ENCODE measurements around the gene GNAS.

Gene GNAS

GRCh38 chr20:58841539-58842264, 10.8 kb upstream of the GNAS start:
- no peaks in the 10 kb centered on the region for H3K9me3 ChIP-seq (ENCODE audit: insufficient read depth, low read depth, low read length)
- no peaks in the 10 kb centered on the region for H4K20me1 ChIP-seq (ENCODE audit: insufficient read depth, low read length, poor library complexity, severe bottlenecking)
- H3K4me3 ChIP-seq (ENCODE audit: low read length, poor library complexity, severe bottlenecking) = no peak overlapping the region
- H3K79me2 ChIP-seq (ENCODE audit: insufficient read depth, low read length) = no peaks in the 10 kb centered on the region
- H3K9ac ChIP-seq (ENCODE audit: low read depth, low read length, poor library complexity, severe bottlenecking) = no peak overlapping the region
- no peaks in the 10 kb centered on the region for H3K36me3 ChIP-seq (ENCODE audit: insufficient read depth, low read length)
- H3K4me1 ChIP-seq (ENCODE audit: insufficient read depth, low read length, poor library complexity, severe bottlenecking) = no peaks in the 10 kb centered on the region
- H3K9me2 ChIP-seq (replicated peaks; ENCODE audit: low read depth, low read length) = no peaks in the 10 kb centered on the region
- TF ChIP-seq CTCF (conservative IDR thresholded peaks at IDR 0.05; ENCODE audit: low read length) (no peak), EZH2phosphoT487 (IDR thresholded peaks at IDR 0.05; ENCODE audit: borderline replicate concordance) (no peak)
- H3K27me3 ChIP-seq (ENCODE audit: insufficient read depth, low read length, poor library complexity, severe bottlenecking) = no peaks in the 10 kb centered on the region
- no peaks in the 10 kb centered on the region for H3F3A ChIP-seq (ENCODE audit: low read depth)
- no peak overlapping the region for H2AFZ ChIP-seq (ENCODE audit: low read length)
- no peak overlapping the region for H3K4me2 ChIP-seq (ENCODE audit: low read depth, low read length, poor library complexity, severe bottlenecking)

- no peaks in the 10 kb centered on the region for H3K27me3 ChIP-seq (ENCODE audit: insufficient read depth, low read length, poor library complexity, severe bottlenecking)
- no peaks in the 10 kb centered on the region for H4K20me1 ChIP-seq (ENCODE audit: insufficient read depth, low read length, poor library complexity, severe bottlenecking)
- no peak overlapping the region for H3K9ac ChIP-seq (ENCODE audit: low read depth, low read length, poor library complexity, severe bottlenecking)
- no peak for TF ChIP-seq CTCF (conservative IDR thresholded peaks at IDR 0.05; ENCODE audit: low read length)
- TF ChIP-seq EZH2phosphoT487 (IDR thresholded peaks at IDR 0.05; ENCODE audit: borderline replicate concordance) = no peak
- H3K9me3 ChIP-seq (ENCODE audit: insufficient read depth, low read depth, low read length) = no peaks in the 10 kb centered on the region
- no peaks in the 10 kb centered on the region for H3F3A ChIP-seq (ENCODE audit: low read depth)
- no peak overlapping the region for H3K4me3 ChIP-seq (ENCODE audit: low read length, poor library complexity, severe bottlenecking)
- no peaks in the 10 kb centered on the region for H3K4me1 ChIP-seq (ENCODE audit: insufficient read depth, low read length, poor library complexity, severe bottlenecking)
- no peaks in the 10 kb centered on the region for H3K36me3 ChIP-seq (ENCODE audit: insufficient read depth, low read length)
- no peak overlapping the region for H3K4me2 ChIP-seq (ENCODE audit: low read depth, low read length, poor library complexity, severe bottlenecking)
- no peak overlapping the region for H2AFZ ChIP-seq (ENCODE audit: low read length)
- H3K79me2 ChIP-seq (ENCODE audit: insufficient read depth, low read length) = no peaks in the 10 kb centered on the region
- no peaks in the 10 kb centered on the region for H3K9me2 ChIP-seq (replicated peaks; ENCODE audit: low read depth, low read length)
These were observed 10.2 kb upstream of the GNAS start for GRCh38 chr20:58842276-58842675.

GRCh38 chr20:58843128-58843556, 9.4 kb upstream of the GNAS start:
- H3K4me3 ChIP-seq (ENCODE audit: low read length, poor library complexity, severe bottlenecking) = no peak overlapping the region
- no peak overlapping the region for H3K9ac ChIP-seq (ENCODE audit: low read depth, low read length, poor library complexity, severe bottlenecking)
- H3K27me3 ChIP-seq (ENCODE audit: insufficient read depth, low read length, poor library complexity, severe bottlenecking) = no peaks in the 10 kb centered on the region
- no peaks in the 10 kb centered on the region for H3K4me1 ChIP-seq (ENCODE audit: insufficient read depth, low read length, poor library complexity, severe bottlenecking)
- no peak overlapping the region for H2AFZ ChIP-seq (ENCODE audit: low read length)
- H4K20me1 ChIP-seq (ENCODE audit: insufficient read depth, low read length, poor library complexity, severe bottlenecking) = no peaks in the 10 kb centered on the region
- TF ChIP-seq CTCF (conservative IDR thresholded peaks at IDR 0.05; ENCODE audit: low read length) = no peak
- no peak for TF ChIP-seq EZH2phosphoT487 (IDR thresholded peaks at IDR 0.05; ENCODE audit: borderline replicate concordance)
- H3F3A ChIP-seq (ENCODE audit: low read depth) = no peaks in the 10 kb centered on the region
- no peak overlapping the region for H3K4me2 ChIP-seq (ENCODE audit: low read depth, low read length, poor library complexity, severe bottlenecking)
- H3K79me2 ChIP-seq (ENCODE audit: insufficient read depth, low read length) = no peaks in the 10 kb centered on the region
- no peaks in the 10 kb centered on the region for H3K9me3 ChIP-seq (ENCODE audit: insufficient read depth, low read depth, low read length)
- H3K9me2 ChIP-seq (replicated peaks; ENCODE audit: low read depth, low read length) = no peaks in the 10 kb centered on the region
- H3K36me3 ChIP-seq (ENCODE audit: insufficient read depth, low read length) = no peaks in the 10 kb centered on the region
